Measurements from ENCODE around the gene CEMIP.

CEMIP gene

GRCh38 chr15:80856809-80857377 lies 77.7 kb downstream of the CEMIP start:
- no peak for DNase-seq

GRCh38 chr15:80861731-80862170 lies 82.6 kb downstream of the CEMIP start:
- DNase-seq, result no peak

GRCh38 chr15:80864666-80865065 lies 85.5 kb downstream of the CEMIP start:
- no peak for DNase-seq

- no peak for DNase-seq
Measured at GRCh38 chr15:80866936-80867335, 87.8 kb downstream of the CEMIP start.

- no peak for DNase-seq
Measured at GRCh38 chr15:80870366-80870765, 91.2 kb downstream of the CEMIP start.

- DNase-seq, result no peak
Measured at GRCh38 chr15:80870893-80871292, 91.7 kb downstream of the CEMIP start.

- no peak for DNase-seq
Measured at GRCh38 chr15:80871858-80872257, 92.7 kb downstream of the CEMIP start.

- DNase-seq, result no peak
Measured at GRCh38 chr15:80873366-80873952, 94.3 kb downstream of the CEMIP start.

- DNase-seq, result no peak
Measured at GRCh38 chr15:80875568-80876347, 96.6 kb downstream of the CEMIP start.

GRCh38 chr15:80876348-80876674 lies 97.1 kb downstream of the CEMIP start:
- DNase-seq, result no peak

GRCh38 chr15:80878242-80878866 lies 99.2 kb downstream of the CEMIP start:
- DNase-seq, result no peak

GRCh38 chr15:80878867-80879250 lies 99.7 kb downstream of the CEMIP start:
- no peak for DNase-seq

GRCh38 chr15:80880086-80880485 lies 100.9 kb downstream of the CEMIP start:
- no peak for DNase-seq

GRCh38 chr15:80883641-80884040 lies 104.5 kb downstream of the CEMIP start:
- no peak for DNase-seq

- DNase-seq, result no peak
Measured at GRCh38 chr15:80885016-80885579, 105.9 kb downstream of the CEMIP start.

GRCh38 chr15:80887148-80887547 lies 108.0 kb downstream of the CEMIP start:
- no peak for DNase-seq

- no peak for DNase-seq
Measured at GRCh38 chr15:80888846-80889245, 109.7 kb downstream of the CEMIP start.

- no peak for DNase-seq
Measured at GRCh38 chr15:80890341-80891005, 111.3 kb downstream of the CEMIP start.

GRCh38 chr15:80891006-80891405 lies 111.8 kb downstream of the CEMIP start:
- no peak for DNase-seq

GRCh38 chr15:80892414-80892813 lies 113.2 kb downstream of the CEMIP start:
- DNase-seq, result no peak

- no peak for DNase-seq
Measured at GRCh38 chr15:80893777-80894176, 114.6 kb downstream of the CEMIP start.

- no peak for DNase-seq
Measured at GRCh38 chr15:80895091-80895490, 115.9 kb downstream of the CEMIP start.

GRCh38 chr15:80895965-80896364 lies 116.8 kb downstream of the CEMIP start:
- no peak for DNase-seq

All from T-helper 9 cell (primary cell).